T-helper 2 cell treated with Interferon-gamma antibody and Interleukin-4, amounts not matched to agents 5 μg/mL and 100 μg/mL, for 36 hours (primary cell): ENCODE measurements around the gene SNED1.
"Not testable (repeated sequence)": the region's sequence is repeated elsewhere in the genome, so short reads cannot be mapped to it uniquely, and the experiment has no call there.

Source experiments
- DNase-seq: peaks from one replicate; pipeline ENCODE4 v3.0.0; 2021; ENCODE audit warnings: low spot score
- H3K27ac Mint-ChIP-seq: one replicate; pipeline ENCODE4 v1.8.0; 2021; ENCODE audit warnings: mild to moderate bottlenecking, mixed read lengths
- H3K27me3 Mint-ChIP-seq: one replicate; pipeline ENCODE4 v1.8.0; 2021; ENCODE audit warnings: low read depth, mixed read lengths
- H3K36me3 Mint-ChIP-seq: one replicate; pipeline ENCODE4 v1.8.0; 2021; ENCODE audit warnings: low read depth, mixed read lengths
- H3K4me1 Mint-ChIP-seq: one replicate; pipeline ENCODE4 v1.8.0; 2021; ENCODE audit warnings: low read depth, mixed read lengths
- H3K4me3 Mint-ChIP-seq: one replicate; pipeline ENCODE4 v1.8.0; 2022; ENCODE audit warnings: mild to moderate bottlenecking, moderate library complexity, mixed read lengths
- H3K9me3 Mint-ChIP-seq: one replicate; pipeline ENCODE4 v1.8.0; 2021; ENCODE audit warnings: mixed read lengths

The SNED1 gene

GRCh38 chr2:240965296-240965904, 33.0 kb upstream of the SNED1 start:
- no peaks in the 10 kb centered on the region for H3K36me3 Mint-ChIP-seq
- H3K4me1 Mint-ChIP-seq, result peaks cover 2% of the 10 kb centered on the region
- H3K4me3 Mint-ChIP-seq, result no peak overlapping the region
- no peak overlapping the region for H3K27ac Mint-ChIP-seq
- DNase-seq, result no peak
- no peaks in the 10 kb centered on the region for H3K27me3 Mint-ChIP-seq
- no peaks in the 10 kb centered on the region for H3K9me3 Mint-ChIP-seq

GRCh38 chr2:240965905-240966456, 32.4 kb upstream of the SNED1 start:
- Mint-ChIP-seq H3K9me3 (no peaks in the 10 kb centered on the region), H3K27me3 (no peaks in the 10 kb centered on the region), H3K36me3 (no peaks in the 10 kb centered on the region), H3K27ac (no peak overlapping the region), H3K4me1 (peaks cover 2% of the 10 kb centered on the region), H3K4me3 (no peak overlapping the region)
- no peak for DNase-seq

GRCh38 chr2:240966457-240966905, 31.9 kb upstream of the SNED1 start:
- Mint-ChIP-seq H3K9me3 (no peaks in the 10 kb centered on the region), H3K27me3 (no peaks in the 10 kb centered on the region), H3K36me3 (no peaks in the 10 kb centered on the region), H3K4me3 (no peak overlapping the region), H3K27ac (no peak overlapping the region), H3K4me1 (peaks cover 2% of the 10 kb centered on the region)
- no peak for DNase-seq

GRCh38 chr2:240966906-240967680, 31.3 kb upstream of the SNED1 start:
- no peak for DNase-seq
- Mint-ChIP-seq H3K4me3 (no peak overlapping the region), H3K9me3 (no peaks in the 10 kb centered on the region), H3K27me3 (no peaks in the 10 kb centered on the region), H3K27ac (no peak overlapping the region), H3K36me3 (no peaks in the 10 kb centered on the region), H3K4me1 (peaks cover 2% of the 10 kb centered on the region)

- H3K36me3 Mint-ChIP-seq, result no peaks in the 10 kb centered on the region
Observed at GRCh38 chr2:240967681-240968621, 30.5 kb upstream of the SNED1 start.

GRCh38 chr2:240968731-240969624, 29.4 kb upstream of the SNED1 start:
- Mint-ChIP-seq H3K36me3 (no peaks in the 10 kb centered on the region), H3K9me3 (no peaks in the 10 kb centered on the region), H3K4me3 (no peak overlapping the region), H3K27ac (no peak overlapping the region), H3K4me1 (peaks cover 2% of the 10 kb centered on the region), H3K27me3 (peaks cover 2% of the 10 kb centered on the region)
- no peak for DNase-seq

More at GRCh38 chr2:240967681-240968621, 30.5 kb upstream of the SNED1 start:
- Mint-ChIP-seq H3K9me3 (no peaks in the 10 kb centered on the region), H3K4me3 (no peak overlapping the region), H3K27ac (no peak overlapping the region), H3K4me1 (peaks cover 2% of the 10 kb centered on the region), H3K27me3 (no peaks in the 10 kb centered on the region)
- no peak for DNase-seq

- peaks cover 3% of the 10 kb centered on the region for H3K27me3 Mint-ChIP-seq
- H3K27ac Mint-ChIP-seq, result no peak overlapping the region
- H3K9me3 Mint-ChIP-seq, result no peaks in the 10 kb centered on the region
- H3K4me3 Mint-ChIP-seq, result no peak overlapping the region
- H3K4me1 Mint-ChIP-seq, result peaks cover 7% of the 10 kb centered on the region
- DNase-seq, result no peak
- H3K36me3 Mint-ChIP-seq, result no peaks in the 10 kb centered on the region
Observed at GRCh38 chr2:240970104-240970503, 28.3 kb upstream of the SNED1 start.

- Mint-ChIP-seq H3K36me3 (no peaks in the 10 kb centered on the region), H3K4me3 (no peak overlapping the region), H3K27ac (no peak overlapping the region), H3K9me3 (no peaks in the 10 kb centered on the region), H3K4me1 (peaks cover 7% of the 10 kb centered on the region), H3K27me3 (peaks cover 3% of the 10 kb centered on the region)
- DNase-seq, result no peak
Observed at GRCh38 chr2:240970816-240971215, 27.6 kb upstream of the SNED1 start.

GRCh38 chr2:240972201-240972600, 26.2 kb upstream of the SNED1 start:
- Mint-ChIP-seq H3K4me3 (no peak overlapping the region), H3K9me3 (no peaks in the 10 kb centered on the region), H3K36me3 (no peaks in the 10 kb centered on the region), H3K27ac (no peak overlapping the region), H3K4me1 (peaks cover 7% of the 10 kb centered on the region), H3K27me3 (peaks cover 3% of the 10 kb centered on the region)
- no peak for DNase-seq

- no peak overlapping the region for H3K4me3 Mint-ChIP-seq
- no peak overlapping the region for H3K27ac Mint-ChIP-seq
- H3K4me1 Mint-ChIP-seq, result peaks cover 7% of the 10 kb centered on the region
- no peaks in the 10 kb centered on the region for H3K9me3 Mint-ChIP-seq
- no peaks in the 10 kb centered on the region for H3K36me3 Mint-ChIP-seq
- DNase-seq, result no peak
- H3K27me3 Mint-ChIP-seq, result peaks cover 3% of the 10 kb centered on the region
Observed at GRCh38 chr2:240972636-240973521, 25.5 kb upstream of the SNED1 start.

- H3K4me3 Mint-ChIP-seq, result peak overlapping the region; percentile 11
- no peaks in the 10 kb centered on the region for H3K9me3 Mint-ChIP-seq
- H3K27me3 Mint-ChIP-seq, result peaks cover 3% of the 10 kb centered on the region
- H3K4me1 Mint-ChIP-seq, result peaks cover 7% of the 10 kb centered on the region
- no peaks in the 10 kb centered on the region for H3K36me3 Mint-ChIP-seq
- H3K27ac Mint-ChIP-seq, result peak overlapping the region; percentile 55
- no peak for DNase-seq
Observed at GRCh38 chr2:240974771-240975572, 23.4 kb upstream of the SNED1 start.

- not testable (repeated sequence) for H3K36me3 Mint-ChIP-seq, H3K27ac Mint-ChIP-seq, H3K9me3 Mint-ChIP-seq, H3K4me1 Mint-ChIP-seq, DNase-seq, H3K27me3 Mint-ChIP-seq, H3K4me3 Mint-ChIP-seq
Observed at GRCh38 chr2:240975903-240976302, 22.5 kb upstream of the SNED1 start.
